Calu3 (cell line): ENCODE measurements around the gene CSTPP1. TPM values are rescaled to one million over a fixed set of nuclear protein-coding genes. Genes with fewer than 3 reads are reported as not detected.

Experiments
- BruUV-seq: library from RNA; stranded (reverse); fragments of 400-500 nt; replicated peaks from 2 replicates; lab custom pipeline; 2021; lab: Mats Ljungman, UMichigan
- CTCF ChIA-PET: fragments of 300-600 bp; sonication (Branson Sonifier 250); formaldehyde crosslinking; loops from one replicate; lab custom pipeline; 2022; ENCODE audit warnings: antibody characterized with exemption; lab: Charles Lee
- DNase-seq: peaks from one replicate; pipeline ENCODE4 v3.0.0; 2022
- H3K27ac Mint-ChIP-seq: one replicate; pipeline ENCODE4 v1.8.0; 2022; ENCODE audit warnings: mixed read lengths; ENCODE audit not compliant: unreplicated experiment
- H3K27me3 Mint-ChIP-seq: one replicate; pipeline ENCODE4 v1.8.0; 2022; ENCODE audit warnings: mixed read lengths; ENCODE audit not compliant: unreplicated experiment
- H3K36me3 Mint-ChIP-seq: one replicate; pipeline ENCODE4 v1.8.0; 2022; ENCODE audit warnings: mild to moderate bottlenecking, moderate library complexity, mixed read lengths; ENCODE audit not compliant: insufficient read depth, unreplicated experiment
- H3K4me1 Mint-ChIP-seq: one replicate; pipeline ENCODE4 v1.8.0; 2022; ENCODE audit warnings: mild to moderate bottlenecking, low read depth, mixed read lengths; ENCODE audit not compliant: unreplicated experiment
- H3K4me3 Mint-ChIP-seq: one replicate; pipeline ENCODE4 v1.8.0; 2022; ENCODE audit warnings: mild to moderate bottlenecking, low read depth, moderate library complexity, mixed read lengths; ENCODE audit not compliant: unreplicated experiment
- H3K9me3 Mint-ChIP-seq: one replicate; pipeline ENCODE4 v1.8.0; 2022; ENCODE audit warnings: low read depth, mixed read lengths; ENCODE audit not compliant: unreplicated experiment
- intact Hi-C: fragments of 100-400 bp; cut with micrococcal nuclease; formaldehyde crosslinking; loops from one replicate; pipeline ENCODE4 v1.10.0; 2022; ENCODE audit not compliant: unreplicated experiment
- total RNA-seq: library from RNA; stranded (reverse); gene quantifications from 2 replicates; pipeline ENCODE4 v1.2.3, GENCODE V29; 2022
- TF ChIP-seq, protein P1 (sequence below): fragments of 200-600 bp; IDR thresholded peaks from one replicate; pipeline ENCODE4 v1.8.0; 2022; ENCODE audit warnings: antibody characterized with exemption; ENCODE audit not compliant: unreplicated experiment

Gene CSTPP1
- total RNA-seq, 1 experiment from 2014 or later, result 23.2 TPM

- TF ChIP-seq, protein P1, sequence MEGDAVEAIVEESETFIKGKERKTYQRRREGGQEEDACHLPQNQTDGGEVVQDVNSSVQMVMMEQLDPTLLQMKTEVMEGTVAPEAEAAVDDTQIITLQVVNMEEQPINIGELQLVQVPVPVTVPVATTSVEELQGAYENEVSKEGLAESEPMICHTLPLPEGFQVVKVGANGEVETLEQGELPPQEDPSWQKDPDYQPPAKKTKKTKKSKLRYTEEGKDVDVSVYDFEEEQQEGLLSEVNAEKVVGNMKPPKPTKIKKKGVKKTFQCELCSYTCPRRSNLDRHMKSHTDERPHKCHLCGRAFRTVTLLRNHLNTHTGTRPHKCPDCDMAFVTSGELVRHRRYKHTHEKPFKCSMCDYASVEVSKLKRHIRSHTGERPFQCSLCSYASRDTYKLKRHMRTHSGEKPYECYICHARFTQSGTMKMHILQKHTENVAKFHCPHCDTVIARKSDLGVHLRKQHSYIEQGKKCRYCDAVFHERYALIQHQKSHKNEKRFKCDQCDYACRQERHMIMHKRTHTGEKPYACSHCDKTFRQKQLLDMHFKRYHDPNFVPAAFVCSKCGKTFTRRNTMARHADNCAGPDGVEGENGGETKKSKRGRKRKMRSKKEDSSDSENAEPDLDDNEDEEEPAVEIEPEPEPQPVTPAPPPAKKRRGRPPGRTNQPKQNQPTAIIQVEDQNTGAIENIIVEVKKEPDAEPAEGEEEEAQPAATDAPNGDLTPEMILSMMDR, result no peak
- CTCF ChIA-PET, result interaction anchor here (0.7 kb wide), 4 partner anchors 11 to 146 kb away, joined by 3 to 5 read pairs (median 4); no protein-coding TSS in a partner anchor
- intact Hi-C loops, result no loop called here
- H3K4me1 Mint-ChIP-seq, result peaks cover 14% of the 10 kb centered on the region
- H3K4me3 Mint-ChIP-seq, result peak overlapping the region; percentile 36
- H3K9me3 Mint-ChIP-seq, result no peaks in the 10 kb centered on the region
- DNase-seq, result peak; percentile 67
- BruUV-seq, result no TSS peak
- H3K36me3 Mint-ChIP-seq, result no peaks in the 10 kb centered on the region
- peak overlapping the region; percentile 88 for H3K27ac Mint-ChIP-seq
- H3K27me3 Mint-ChIP-seq, result peaks cover 11% of the 10 kb centered on the region
These were observed 6.5 kb upstream of the CSTPP1 start for GRCh38 chr11:46930089-46930488.

DNA sequence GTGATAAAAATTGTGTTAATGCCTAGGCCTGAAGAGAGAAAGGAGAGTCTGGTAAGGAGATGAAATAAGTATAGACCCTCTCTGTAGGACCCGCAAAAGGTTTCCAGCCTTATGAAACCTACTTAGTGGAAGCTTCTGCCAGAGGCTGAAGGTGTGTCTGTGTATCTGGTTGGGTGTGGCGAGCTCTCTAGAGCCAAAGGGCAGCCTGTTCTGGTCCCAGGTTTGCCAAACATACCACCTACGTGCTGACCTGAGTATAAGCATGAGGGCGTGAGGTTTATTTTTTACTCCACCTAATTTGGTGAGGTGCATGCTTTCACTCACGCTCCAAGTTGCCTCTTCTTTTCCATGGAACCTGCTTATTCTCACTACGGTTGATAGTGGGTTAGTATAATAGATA lies 5.6 kb downstream of the CSTPP1 start:
- Mint-ChIP-seq H3K27me3 (no peaks in the 10 kb centered on the region), H3K27ac (no peak overlapping the region), H3K36me3 (peaks cover 2% of the 10 kb centered on the region), H3K4me1 (peaks cover 8% of the 10 kb centered on the region), H3K9me3 (no peaks in the 10 kb centered on the region), H3K4me3 (no peak overlapping the region)
- no TSS peak for BruUV-seq
- CTCF ChIA-PET, result interaction anchor here (0.6 kb wide), 1 partner anchor 12 kb away, joined by 4 read pairs; no protein-coding TSS in a partner anchor
- DNase-seq, result no peak
- TF ChIP-seq, protein P1, result no peak
- intact Hi-C loops, result no loop called here

DNA sequence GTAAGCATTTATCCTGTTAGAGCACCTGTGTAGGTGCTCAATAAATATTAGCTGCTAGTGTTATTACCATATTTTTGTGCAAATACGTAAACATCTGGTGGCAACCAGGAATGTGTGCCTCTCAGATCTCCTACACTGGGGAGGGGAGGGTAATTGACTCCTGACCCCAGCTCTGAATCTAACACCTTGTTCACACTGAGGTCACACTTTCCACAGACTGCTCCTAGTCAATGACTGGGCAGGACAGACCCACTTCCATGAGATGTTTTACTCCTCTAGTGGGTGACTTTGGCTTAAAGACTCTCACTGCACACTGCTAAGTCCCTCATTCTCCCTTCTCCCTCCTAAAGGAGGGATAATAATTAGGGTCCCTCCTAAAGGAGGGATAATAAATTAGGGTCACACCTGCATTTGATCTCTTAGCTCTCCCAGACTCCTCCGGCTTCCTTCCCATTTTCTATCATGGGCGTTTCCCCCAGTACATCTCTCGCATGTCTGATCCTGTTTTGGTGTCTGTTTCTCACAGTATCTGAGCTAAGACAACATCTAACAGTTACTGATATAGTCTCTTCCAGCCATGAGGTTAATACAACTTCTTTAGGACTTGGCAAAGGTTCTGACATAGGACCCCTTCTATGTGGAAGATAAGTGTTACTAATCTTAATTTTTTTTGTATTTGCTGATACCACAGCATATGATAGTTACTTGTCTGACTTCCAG lies 8.0 kb downstream of the CSTPP1 start:
- H3K9me3 Mint-ChIP-seq, result no peaks in the 10 kb centered on the region
- intact Hi-C loops, result no loop called here
- DNase-seq, result no peak
- H3K4me3 Mint-ChIP-seq, result no peak overlapping the region
- H3K36me3 Mint-ChIP-seq, result no peaks in the 10 kb centered on the region
- no peak overlapping the region for H3K27ac Mint-ChIP-seq
- H3K4me1 Mint-ChIP-seq, result peaks cover 8% of the 10 kb centered on the region
- TF ChIP-seq, protein P1, result no peak
- no peaks in the 10 kb centered on the region for H3K27me3 Mint-ChIP-seq
- BruUV-seq, result no TSS peak
- CTCF ChIA-PET, result no interaction called here

GRCh38 chr11:46947399-46948077 lies 11.0 kb downstream of the CSTPP1 start:
- DNase-seq, result no peak
- intact Hi-C loops, result no loop called here
- CTCF ChIA-PET, result no interaction called here
- Mint-ChIP-seq H3K4me3 (no peak overlapping the region), H3K36me3 (no peaks in the 10 kb centered on the region), H3K27me3 (no peaks in the 10 kb centered on the region), H3K9me3 (no peaks in the 10 kb centered on the region), H3K4me1 (no peaks in the 10 kb centered on the region), H3K27ac (no peak overlapping the region)
- BruUV-seq, result no TSS peak
- TF ChIP-seq, protein P1, result no peak
